Fibroblast of pulmonary artery (primary cell): ENCODE results near the gene UNC5CL.

Source experiments
- DNase-seq: peaks from one replicate; pipeline ENCODE4 v3.0.0-alpha.2; 2010; ENCODE audit warnings: low read depth
- H3K4me3 ChIP-seq: replicated peaks from 2 replicates; pipeline ENCODE4 v1.5.1; 2011; ENCODE audit warnings: low read depth, mild to moderate bottlenecking, control low read depth, low read length, moderate library complexity
- TF ChIP-seq, protein P1 (sequence below): IDR thresholded peaks from 2 replicates; pipeline ENCODE4 v1.5.1; 2011; ENCODE audit warnings: mild to moderate bottlenecking, control low read depth, low read length, inconsistent platforms; ENCODE audit errors: missing control alignments

Gene UNC5CL, protein sequence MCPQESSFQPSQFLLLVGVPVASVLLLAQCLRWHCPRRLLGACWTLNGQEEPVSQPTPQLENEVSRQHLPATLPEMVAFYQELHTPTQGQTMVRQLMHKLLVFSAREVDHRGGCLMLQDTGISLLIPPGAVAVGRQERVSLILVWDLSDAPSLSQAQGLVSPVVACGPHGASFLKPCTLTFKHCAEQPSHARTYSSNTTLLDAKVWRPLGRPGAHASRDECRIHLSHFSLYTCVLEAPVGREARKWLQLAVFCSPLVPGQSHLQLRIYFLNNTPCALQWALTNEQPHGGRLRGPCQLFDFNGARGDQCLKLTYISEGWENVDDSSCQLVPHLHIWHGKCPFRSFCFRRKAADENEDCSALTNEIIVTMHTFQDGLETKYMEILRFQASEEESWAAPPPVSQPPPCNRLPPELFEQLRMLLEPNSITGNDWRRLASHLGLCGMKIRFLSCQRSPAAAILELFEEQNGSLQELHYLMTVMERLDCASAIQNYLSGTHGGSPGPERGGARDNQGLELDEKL

GRCh38 chr6:41039060-41039998 is at the start of gene UNC5CL:
Gene UNC5CL (minus strand): TSS chr6:41039221. CDS start chr6:41035074, 4,147 bp downstream.
- DNase-seq: peak; percentile 29
- H3K4me3 ChIP-seq: no peak within 1 kb of the TSS
- TF ChIP-seq, protein P1, sequence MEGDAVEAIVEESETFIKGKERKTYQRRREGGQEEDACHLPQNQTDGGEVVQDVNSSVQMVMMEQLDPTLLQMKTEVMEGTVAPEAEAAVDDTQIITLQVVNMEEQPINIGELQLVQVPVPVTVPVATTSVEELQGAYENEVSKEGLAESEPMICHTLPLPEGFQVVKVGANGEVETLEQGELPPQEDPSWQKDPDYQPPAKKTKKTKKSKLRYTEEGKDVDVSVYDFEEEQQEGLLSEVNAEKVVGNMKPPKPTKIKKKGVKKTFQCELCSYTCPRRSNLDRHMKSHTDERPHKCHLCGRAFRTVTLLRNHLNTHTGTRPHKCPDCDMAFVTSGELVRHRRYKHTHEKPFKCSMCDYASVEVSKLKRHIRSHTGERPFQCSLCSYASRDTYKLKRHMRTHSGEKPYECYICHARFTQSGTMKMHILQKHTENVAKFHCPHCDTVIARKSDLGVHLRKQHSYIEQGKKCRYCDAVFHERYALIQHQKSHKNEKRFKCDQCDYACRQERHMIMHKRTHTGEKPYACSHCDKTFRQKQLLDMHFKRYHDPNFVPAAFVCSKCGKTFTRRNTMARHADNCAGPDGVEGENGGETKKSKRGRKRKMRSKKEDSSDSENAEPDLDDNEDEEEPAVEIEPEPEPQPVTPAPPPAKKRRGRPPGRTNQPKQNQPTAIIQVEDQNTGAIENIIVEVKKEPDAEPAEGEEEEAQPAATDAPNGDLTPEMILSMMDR: peak; percentile 76

DNA sequence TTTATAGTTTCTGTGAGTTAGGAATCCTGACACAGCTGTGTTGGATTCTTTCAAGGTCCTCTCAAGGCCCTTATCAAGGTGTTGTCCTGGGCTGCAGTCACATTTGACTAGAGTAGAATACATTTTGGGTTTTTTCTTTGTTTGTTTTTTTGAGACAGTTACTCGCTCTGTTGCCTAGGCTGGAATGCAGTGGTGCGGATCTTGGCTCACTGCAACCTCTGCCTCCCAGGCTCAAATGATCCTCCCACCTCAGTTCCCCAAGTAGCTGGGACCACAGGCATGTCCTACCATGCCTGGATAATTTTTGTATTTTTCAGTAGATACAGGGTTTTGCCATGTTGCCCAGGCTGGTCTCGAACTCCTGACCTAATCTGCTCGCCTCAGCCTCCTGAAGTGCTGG is 49.4 kb upstream of the UNC5CL start:
- TF ChIP-seq, protein P1: no peak
- no peak overlapping the region for H3K4me3 ChIP-seq
- DNase-seq: no peak

DNA sequence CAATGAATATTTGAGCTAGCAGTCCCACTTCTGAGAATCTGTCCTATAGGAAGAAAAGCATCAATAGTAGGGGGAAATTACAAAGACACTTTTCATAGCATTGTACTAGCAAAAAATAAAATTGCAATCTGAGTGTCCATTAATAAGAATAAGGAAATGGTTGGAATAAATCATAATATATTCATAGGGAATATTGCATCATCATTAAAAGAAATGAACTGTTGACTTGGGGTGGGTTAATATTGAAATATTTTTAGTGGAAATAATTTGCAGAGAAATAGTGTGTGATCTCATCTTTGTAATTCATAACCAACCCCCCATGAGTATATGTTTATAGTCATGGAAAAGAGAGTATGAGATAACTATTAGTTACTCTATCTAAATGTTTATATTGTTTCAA is 46.2 kb upstream of the UNC5CL start:
- H3K4me3 ChIP-seq: no peak overlapping the region
- TF ChIP-seq, protein P1: no peak
- no peak for DNase-seq

DNA sequence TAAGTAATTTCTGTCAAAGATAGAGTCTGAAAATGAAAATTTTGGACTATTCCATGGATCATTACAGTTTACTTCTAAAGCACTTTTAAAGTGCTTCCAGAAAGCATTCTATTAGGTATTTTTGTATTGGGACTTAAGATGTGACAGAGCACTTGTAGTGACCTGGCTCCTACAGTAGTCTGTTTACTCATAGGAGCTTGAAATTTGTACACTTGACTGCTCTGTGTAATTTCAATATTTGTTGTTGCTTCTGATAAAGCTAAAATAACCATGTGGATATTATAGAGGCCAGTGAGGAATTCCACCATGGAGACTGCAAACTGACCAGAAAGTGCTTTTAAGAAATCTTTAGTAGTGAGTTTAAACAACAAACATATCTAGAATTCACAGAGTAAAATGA is 44.1 kb upstream of the UNC5CL start:
- TF ChIP-seq, protein P1: no peak
- no peak overlapping the region for H3K4me3 ChIP-seq
- DNase-seq: no peak

DNA sequence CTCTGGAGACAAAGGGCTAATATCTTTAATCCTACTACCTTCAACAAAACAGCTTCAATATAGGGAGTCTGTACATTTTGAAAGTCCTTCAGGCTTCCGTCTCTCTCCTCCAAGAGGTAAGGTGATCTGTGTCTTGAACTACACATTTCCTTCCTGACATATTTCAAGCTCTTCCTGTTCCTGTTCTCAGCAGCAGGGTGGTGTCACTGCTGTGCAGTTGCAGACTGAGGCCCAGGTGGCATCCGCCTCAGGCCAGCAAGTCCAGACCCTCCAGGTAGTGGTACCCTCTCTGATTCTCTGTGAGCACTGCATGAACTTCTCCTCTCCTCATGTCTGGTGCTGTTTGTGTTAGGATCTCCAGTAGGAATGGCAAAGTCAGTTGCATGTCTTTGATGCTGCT is 41.6 kb upstream of the UNC5CL start:
- TF ChIP-seq, protein P1: no peak
- no peak overlapping the region for H3K4me3 ChIP-seq
- no peak for DNase-seq

- DNase-seq: no peak
- TF ChIP-seq, protein P1: no peak
- H3K4me3 ChIP-seq: no peak overlapping the region
Measured at GRCh38 chr6:41079080-41079479, 40.1 kb upstream of the UNC5CL start.
